Osteocyte (in vitro differentiated cells): ENCODE measurements around the gene CHRNB4. TPM values are rescaled to one million over a fixed set of nuclear protein-coding genes. Genes with fewer than 3 reads are reported as not detected.

Source experiments
- DNase-seq: peaks from one replicate; pipeline ENCODE4 v3.0.0; 2021; ENCODE audit warnings: mixed read lengths; ENCODE audit not compliant: unreplicated experiment; ENCODE audit errors: extremely low spot score
- H3K27ac Mint-ChIP-seq: one replicate; pipeline ENCODE4 v1.8.0; 2021; ENCODE audit warnings: mild to moderate bottlenecking, mixed read lengths; ENCODE audit not compliant: unreplicated experiment
- H3K27me3 Mint-ChIP-seq: one replicate; pipeline ENCODE4 v1.8.0; 2021; ENCODE audit warnings: mixed read lengths; ENCODE audit not compliant: unreplicated experiment
- H3K36me3 Mint-ChIP-seq: one replicate; pipeline ENCODE4 v1.8.0; 2021; ENCODE audit warnings: mixed read lengths; ENCODE audit not compliant: unreplicated experiment
- H3K4me1 Mint-ChIP-seq: one replicate; pipeline ENCODE4 v1.8.0; 2021; ENCODE audit warnings: mixed read lengths; ENCODE audit not compliant: unreplicated experiment
- H3K4me3 Mint-ChIP-seq: one replicate; pipeline ENCODE4 v1.8.0; 2021; ENCODE audit warnings: mild to moderate bottlenecking, moderate library complexity, mixed read lengths; ENCODE audit not compliant: unreplicated experiment
- H3K9me3 Mint-ChIP-seq: one replicate; pipeline ENCODE4 v1.8.0; 2021; ENCODE audit warnings: mixed read lengths; ENCODE audit not compliant: unreplicated experiment
- CTCF ChIP-seq: fragments of 200-600 bp; sonication (generic); IDR thresholded peaks from 2 replicates; pipeline ENCODE4 v1.5.0; 2021; ENCODE audit warnings: antibody characterized with exemption, mild to moderate bottlenecking, moderate library complexity
- total RNA-seq: library from RNA; stranded (reverse); gene quantifications from 2 replicates; pipeline ENCODE4 v1.2.1, GENCODE V29; 2021

Gene CHRNB4
- total RNA-seq, 1 donor from 2014 or later = not detected

DNA sequence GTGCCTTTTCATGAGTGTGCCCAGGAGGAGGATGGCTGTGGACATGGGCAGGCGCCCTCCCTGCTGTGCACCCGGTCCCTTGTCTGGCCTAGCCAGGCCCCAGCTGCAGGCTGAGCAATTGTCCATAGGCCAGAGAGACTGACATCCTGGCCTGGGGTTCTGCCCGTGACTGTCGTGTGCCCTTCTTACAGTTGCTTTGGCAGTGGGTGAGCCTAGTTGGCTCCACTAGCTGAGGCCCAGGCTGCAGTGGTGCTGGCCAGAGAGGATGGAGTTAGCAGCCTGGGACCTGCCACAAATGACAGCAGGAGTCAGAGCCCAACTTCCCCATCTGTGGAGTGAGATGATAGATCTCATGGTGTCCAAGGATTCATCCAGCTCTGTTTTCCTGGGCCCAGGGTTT, 9.0 kb upstream of the CHRNB4 start:
- Mint-ChIP-seq H3K36me3 (no peaks in the 10 kb centered on the region), H3K9me3 (no peaks in the 10 kb centered on the region), H3K4me1 (no peaks in the 10 kb centered on the region), H3K27me3 (peaks cover 30% of the 10 kb centered on the region), H3K4me3 (no peak overlapping the region), H3K27ac (no peak overlapping the region)
- TF ChIP-seq CTCF = no peak
- DNase-seq = no peak

- no peak overlapping the region for H3K4me3 Mint-ChIP-seq
- H3K27me3 Mint-ChIP-seq = peaks cover 17% of the 10 kb centered on the region
- no peak overlapping the region for H3K27ac Mint-ChIP-seq
Measured at GRCh38 chr15:78645009-78645408, 4.0 kb upstream of the CHRNB4 start.

DNA sequence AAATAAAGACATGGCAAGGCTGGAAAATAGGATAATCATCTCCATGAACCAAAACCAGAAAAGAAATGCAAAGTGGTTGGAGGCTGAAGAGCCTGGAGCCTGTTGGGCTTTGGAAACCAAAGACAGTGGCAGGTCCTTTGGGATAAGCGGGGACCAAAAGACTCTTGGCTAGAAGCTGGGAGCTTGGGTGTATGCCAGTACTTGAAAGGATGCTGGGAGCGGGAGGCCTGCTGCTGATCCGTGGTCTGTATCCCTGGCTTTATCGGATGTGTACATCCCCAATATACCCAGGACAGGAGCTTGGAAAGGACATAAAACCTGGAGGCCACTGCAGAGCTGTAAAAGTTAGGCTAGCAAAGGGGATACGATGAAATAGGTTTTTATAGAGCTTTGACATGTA, 1.3 kb upstream of the CHRNB4 start:
- no peak overlapping the region for H3K27ac Mint-ChIP-seq
- no peaks in the 10 kb centered on the region for H3K9me3 Mint-ChIP-seq
- no peak overlapping the region for H3K4me3 Mint-ChIP-seq
- H3K36me3 Mint-ChIP-seq = no peaks in the 10 kb centered on the region
- peaks cover 8% of the 10 kb centered on the region for H3K4me1 Mint-ChIP-seq
- no peak for DNase-seq
- peaks cover 13% of the 10 kb centered on the region for H3K27me3 Mint-ChIP-seq
- TF ChIP-seq CTCF = no peak

More at GRCh38 chr15:78645009-78645408, 4.0 kb upstream of the CHRNB4 start:
- no peak for DNase-seq
- no peaks in the 10 kb centered on the region for H3K36me3 Mint-ChIP-seq
- TF ChIP-seq CTCF = no peak
- H3K4me1 Mint-ChIP-seq = peaks cover 8% of the 10 kb centered on the region
- H3K9me3 Mint-ChIP-seq = no peaks in the 10 kb centered on the region

- no peak overlapping the region for H3K27ac Mint-ChIP-seq
- no peaks in the 10 kb centered on the region for H3K36me3 Mint-ChIP-seq
- H3K4me1 Mint-ChIP-seq = peaks cover 8% of the 10 kb centered on the region
- H3K4me3 Mint-ChIP-seq = peak overlapping the region; percentile 68
- DNase-seq = no peak
- H3K27me3 Mint-ChIP-seq = peaks cover 17% of the 10 kb centered on the region
- no peaks in the 10 kb centered on the region for H3K9me3 Mint-ChIP-seq
- TF ChIP-seq CTCF = no peak
Measured at GRCh38 chr15:78641749-78642275, 802 bp upstream of the CHRNB4 start.

GRCh38 chr15:78640527-78641101, 396 bp downstream of the CHRNB4 start:
- H3K4me1 Mint-ChIP-seq = peaks cover 8% of the 10 kb centered on the region
- H3K4me3 Mint-ChIP-seq = peak overlapping the region; percentile 60
- H3K27me3 Mint-ChIP-seq = peaks cover 24% of the 10 kb centered on the region
- TF ChIP-seq CTCF = no peak
- DNase-seq = no peak
- no peak overlapping the region for H3K27ac Mint-ChIP-seq
- H3K9me3 Mint-ChIP-seq = no peaks in the 10 kb centered on the region
- H3K36me3 Mint-ChIP-seq = no peaks in the 10 kb centered on the region
